ENCODE results near the gene ASB12.

- TF ChIP-seq, protein P1, sequence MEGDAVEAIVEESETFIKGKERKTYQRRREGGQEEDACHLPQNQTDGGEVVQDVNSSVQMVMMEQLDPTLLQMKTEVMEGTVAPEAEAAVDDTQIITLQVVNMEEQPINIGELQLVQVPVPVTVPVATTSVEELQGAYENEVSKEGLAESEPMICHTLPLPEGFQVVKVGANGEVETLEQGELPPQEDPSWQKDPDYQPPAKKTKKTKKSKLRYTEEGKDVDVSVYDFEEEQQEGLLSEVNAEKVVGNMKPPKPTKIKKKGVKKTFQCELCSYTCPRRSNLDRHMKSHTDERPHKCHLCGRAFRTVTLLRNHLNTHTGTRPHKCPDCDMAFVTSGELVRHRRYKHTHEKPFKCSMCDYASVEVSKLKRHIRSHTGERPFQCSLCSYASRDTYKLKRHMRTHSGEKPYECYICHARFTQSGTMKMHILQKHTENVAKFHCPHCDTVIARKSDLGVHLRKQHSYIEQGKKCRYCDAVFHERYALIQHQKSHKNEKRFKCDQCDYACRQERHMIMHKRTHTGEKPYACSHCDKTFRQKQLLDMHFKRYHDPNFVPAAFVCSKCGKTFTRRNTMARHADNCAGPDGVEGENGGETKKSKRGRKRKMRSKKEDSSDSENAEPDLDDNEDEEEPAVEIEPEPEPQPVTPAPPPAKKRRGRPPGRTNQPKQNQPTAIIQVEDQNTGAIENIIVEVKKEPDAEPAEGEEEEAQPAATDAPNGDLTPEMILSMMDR (IDR thresholded peaks at IDR 0.05): no peak
- TF ChIP-seq POLR2A (IDR thresholded peaks at IDR 0.05): no peak
Measured at GRCh38 chrX:64218023-64218422, 12.4 kb downstream of the ASB12 start.

Data from thyroid gland (tissue), 4 donors.